Suprapubic skin (tissue), 4 donors: ENCODE measurements around the gene UBE2QL1. TPM values are rescaled to one million over a fixed set of nuclear protein-coding genes. Genes with fewer than 3 reads are reported as not detected.

Experiments used
- DNase-seq, 2 donors: peaks; one replicate each; pipeline ENCODE4 v3.0.0-alpha.2; 2019; ENCODE audit warnings: low spot score in 2 of 2
- H3K27ac ChIP-seq: fragments of 200-600 bp; sonication (generic); one replicate; pipeline ENCODE4 v1.5.1; 2019
- H3K27me3 ChIP-seq: fragments of 200-600 bp; sonication (generic); one replicate; pipeline ENCODE4 v1.5.1; 2019
- H3K36me3 ChIP-seq: fragments of 200-600 bp; sonication (generic); one replicate; pipeline ENCODE4 v1.5.1; 2019
- H3K4me1 ChIP-seq: fragments of 200-600 bp; sonication (generic); one replicate; pipeline ENCODE4 v1.5.1; 2019
- H3K4me3 ChIP-seq: fragments of 200-600 bp; sonication (generic); one replicate; pipeline ENCODE4 v1.5.1; 2019; ENCODE audit warnings: mild to moderate bottlenecking
- H3K9me3 ChIP-seq: fragments of 200-600 bp; sonication (generic); one replicate; pipeline ENCODE4 v1.5.1; 2019
- CTCF ChIP-seq, 2 donors: fragments of 200-600 bp in 1 of 2; fragments of 450-650 bp in 1 of 2; sonication (generic) in 1 of 2; IDR thresholded peaks; one replicate each; pipeline ENCODE4 v1.5.1; 2016 to 2019; ENCODE audit warnings: antibody characterized with exemption in 2 of 2, mild to moderate bottlenecking in 1 of 2, moderate library complexity in 1 of 2
- EP300 ChIP-seq: sonication (generic); formaldehyde crosslinking; IDR thresholded peaks from one replicate; pipeline ENCODE4 v1.6.1; 2017; ENCODE audit warnings: antibody characterized with exemption
- POLR2A ChIP-seq, 2 donors: fragments of 450-650 bp; IDR thresholded peaks; one replicate each; pipeline ENCODE4 v1.6.1; 2017; ENCODE audit warnings: antibody characterized with exemption in 2 of 2, mild to moderate bottlenecking in 2 of 2, moderate library complexity in 2 of 2
- POLR2AphosphoS5 ChIP-seq, 3 donors: sonication (generic); formaldehyde crosslinking; IDR thresholded peaks; one replicate each; pipeline ENCODE4 v1.6.1; 2017; ENCODE audit warnings: antibody characterized with exemption in 3 of 3
- WGBS: methylation state at CpG from one replicate; pipeline ENCODE4 v1.1.5; 2018; 5-methylcytosine and 5-hydroxymethylcytosine counted together
- total RNA-seq, 4 donors: library from RNA; depleted of rRNA; stranded (reverse); fragments of >200 nt; gene quantifications; one replicate each; pipeline ENCODE4 v1.1.0, GENCODE V29; 2016

Gene UBE2QL1
- total RNA-seq, 4 donors from 2014 or later = 1.1 to 5.0 (median 3.2) TPM

GRCh38 chr5:6403416-6403815, 45.2 kb upstream of the UBE2QL1 start:
- no peaks in the 10 kb centered on the region for H3K9me3 ChIP-seq
- no peak for DNase-seq
- TF ChIP-seq EP300 = no peak
- no peak for TF ChIP-seq POLR2A (IDR thresholded peaks at IDR 0.05)
- no peak for TF ChIP-seq POLR2AphosphoS5 (IDR thresholded peaks at IDR 0.05)
- no peak for TF ChIP-seq CTCF (IDR thresholded peaks at IDR 0.05)
- no peaks in the 10 kb centered on the region for H3K27me3 ChIP-seq
- H3K4me3 ChIP-seq = no peak overlapping the region
- H3K4me1 ChIP-seq = peaks cover 6% of the 10 kb centered on the region
- WGBS = 90% methylated on average over 4 of the region's 4 CpGs
- no peak overlapping the region for H3K27ac ChIP-seq
- no peaks in the 10 kb centered on the region for H3K36me3 ChIP-seq

- no peaks in the 10 kb centered on the region for H3K27me3 ChIP-seq
- no peak for DNase-seq
Measured at GRCh38 chr5:6404129-6404528, 44.5 kb upstream of the UBE2QL1 start.

GRCh38 chr5:6405591-6405990, 43.1 kb upstream of the UBE2QL1 start:
- peaks cover 4% of the 10 kb centered on the region for H3K4me1 ChIP-seq
- H3K27me3 ChIP-seq = no peaks in the 10 kb centered on the region
- H3K4me3 ChIP-seq = no peak overlapping the region
- 44% methylated on average over 4 of the region's 4 CpGs for WGBS
- no peaks in the 10 kb centered on the region for H3K9me3 ChIP-seq
- no peak for DNase-seq
- no peaks in the 10 kb centered on the region for H3K36me3 ChIP-seq
- TF ChIP-seq POLR2A (IDR thresholded peaks at IDR 0.05) = no peak
- TF ChIP-seq CTCF (IDR thresholded peaks at IDR 0.05) = no peak
- TF ChIP-seq POLR2AphosphoS5 (IDR thresholded peaks at IDR 0.05) = no peak
- no peak for TF ChIP-seq EP300
- H3K27ac ChIP-seq = no peak overlapping the region

More at GRCh38 chr5:6404129-6404528, 44.5 kb upstream of the UBE2QL1 start:
- no peaks in the 10 kb centered on the region for H3K9me3 ChIP-seq
- H3K27ac ChIP-seq = no peak overlapping the region
- H3K4me3 ChIP-seq = no peak overlapping the region
- H3K36me3 ChIP-seq = no peaks in the 10 kb centered on the region
- peaks cover 6% of the 10 kb centered on the region for H3K4me1 ChIP-seq
- WGBS = 72% methylated on average over 4 of the region's 4 CpGs
- no peak for TF ChIP-seq POLR2A (IDR thresholded peaks at IDR 0.05)
- TF ChIP-seq POLR2AphosphoS5 (IDR thresholded peaks at IDR 0.05) = no peak
- no peak for TF ChIP-seq EP300
- TF ChIP-seq CTCF (IDR thresholded peaks at IDR 0.05) = no peak

GRCh38 chr5:6407558-6408259, 41.0 kb upstream of the UBE2QL1 start:
- Histone ChIP-seq H3K9me3 (no peaks in the 10 kb centered on the region), H3K27me3 (no peaks in the 10 kb centered on the region), H3K27ac (no peak overlapping the region), H3K4me3 (no peak overlapping the region), H3K36me3 (no peaks in the 10 kb centered on the region), H3K4me1 (peaks cover 4% of the 10 kb centered on the region)
- TF ChIP-seq EP300 (no peak), POLR2AphosphoS5 (IDR thresholded peaks at IDR 0.05) (no peak), POLR2A (IDR thresholded peaks at IDR 0.05) (no peak), CTCF (IDR thresholded peaks at IDR 0.05) (no peak)
- DNase-seq = no peak
- 85% methylated on average over 6 of the region's 6 CpGs for WGBS

- Histone ChIP-seq H3K36me3 (no peaks in the 10 kb centered on the region), H3K27me3 (no peaks in the 10 kb centered on the region), H3K9me3 (no peaks in the 10 kb centered on the region), H3K4me3 (no peak overlapping the region), H3K4me1 (peaks cover 4% of the 10 kb centered on the region), H3K27ac (no peak overlapping the region)
- WGBS = 68% methylated on average over 5 of the region's 5 CpGs
- no peak for DNase-seq
- TF ChIP-seq CTCF (IDR thresholded peaks at IDR 0.05) (no peak), POLR2A (IDR thresholded peaks at IDR 0.05) (no peak), EP300 (no peak), POLR2AphosphoS5 (IDR thresholded peaks at IDR 0.05) (no peak)
Measured at GRCh38 chr5:6408260-6408596, 40.4 kb upstream of the UBE2QL1 start.
